ENCODE results near the gene MXRA7. TPM values are rescaled to one million over a fixed set of nuclear protein-coding genes. Genes with fewer than 3 reads are reported as not detected.
"Not testable (repeated sequence)": the region's sequence is repeated elsewhere in the genome, so short reads cannot be mapped to it uniquely, and the experiment has no call there.

The MXRA7 gene
- total and polyA plus RNA-seq, 2 donors (not counting 1 experiment from before 2014, with no cell fraction given): 5.5 to 16.1 TPM

- H3K4me2 ChIP-seq (replicated peaks; ENCODE audit: low read depth, low read length, poor library complexity, severe bottlenecking): no peak overlapping the region
- ChIA-PET POLR2A (no interaction called here), CTCF (interaction anchor here (1.0 to 7.4 kb wide), 14 partner anchors 11 to 190 kb away, joined by 3 to 56 read pairs (median 4); partner anchors contain the start of genes JMJD6 and METTL23)
- WGBS (ENCODE audit: insufficient coverage): 98% methylated on average over 6 of the region's 7 CpGs
- H3K9ac ChIP-seq (ENCODE audit: low read length): no peak overlapping the region
- H3K79me2 ChIP-seq (ENCODE audit: control insufficient read depth, insufficient read depth, low read length): peaks cover 16% of the 10 kb centered on the region
- no peak overlapping the region for H3K27ac ChIP-seq (ENCODE audit: low read length in 2 of 2)
- no peak overlapping the region for H3K4me3 Mint-ChIP-seq
- peaks cover 12% of the 10 kb centered on the region for H4K20me1 ChIP-seq (ENCODE audit: control insufficient read depth, insufficient read depth, low read length, poor library complexity, severe bottlenecking)
- H3K4me3 ChIP-seq (ENCODE audit: control extremely low read depth in 1 of 5, extremely low read depth in 1 of 5, insufficient read depth in 1 of 5, low read depth in 2 of 5, low read length in 4 of 5): no peak overlapping the region
- H3K4me1 Mint-ChIP-seq: peaks cover 30% of the 10 kb centered on the region
- DNase-seq: peak; percentile 8
- peaks cover 13 to 33% of the 10 kb centered on the region in 2 experiments for H3K36me3 ChIP-seq (replicated peaks in 1 of 2; ENCODE audit: control extremely low read depth in 1 of 2, control insufficient read depth in 1 of 2, extremely low read depth in 1 of 2, insufficient read depth in 2 of 2, low read length in 1 of 2)
- no peak for TF ChIP-seq EZH2 (IDR thresholded peaks at IDR 0.05; ENCODE audit: borderline replicate concordance, insufficient read depth, low read depth, low read length, poor library complexity, severe bottlenecking)
- TF ChIP-seq, protein P1, sequence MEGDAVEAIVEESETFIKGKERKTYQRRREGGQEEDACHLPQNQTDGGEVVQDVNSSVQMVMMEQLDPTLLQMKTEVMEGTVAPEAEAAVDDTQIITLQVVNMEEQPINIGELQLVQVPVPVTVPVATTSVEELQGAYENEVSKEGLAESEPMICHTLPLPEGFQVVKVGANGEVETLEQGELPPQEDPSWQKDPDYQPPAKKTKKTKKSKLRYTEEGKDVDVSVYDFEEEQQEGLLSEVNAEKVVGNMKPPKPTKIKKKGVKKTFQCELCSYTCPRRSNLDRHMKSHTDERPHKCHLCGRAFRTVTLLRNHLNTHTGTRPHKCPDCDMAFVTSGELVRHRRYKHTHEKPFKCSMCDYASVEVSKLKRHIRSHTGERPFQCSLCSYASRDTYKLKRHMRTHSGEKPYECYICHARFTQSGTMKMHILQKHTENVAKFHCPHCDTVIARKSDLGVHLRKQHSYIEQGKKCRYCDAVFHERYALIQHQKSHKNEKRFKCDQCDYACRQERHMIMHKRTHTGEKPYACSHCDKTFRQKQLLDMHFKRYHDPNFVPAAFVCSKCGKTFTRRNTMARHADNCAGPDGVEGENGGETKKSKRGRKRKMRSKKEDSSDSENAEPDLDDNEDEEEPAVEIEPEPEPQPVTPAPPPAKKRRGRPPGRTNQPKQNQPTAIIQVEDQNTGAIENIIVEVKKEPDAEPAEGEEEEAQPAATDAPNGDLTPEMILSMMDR (IDR thresholded peaks at IDR 0.05): no peak
- H3K27ac Mint-ChIP-seq: no peak overlapping the region
- H3K27me3 Mint-ChIP-seq: no peaks in the 10 kb centered on the region
- ATAC-seq (ENCODE audit: low read depth): no peak
- intact Hi-C loops (cut with micrococcal nuclease): loop anchor here (2.0 to 5.0 kb wide), 2 partner anchors 156 to 191 kb away; no protein-coding TSS in a partner anchor
- no peaks in the 10 kb centered on the region for H3K9me3 ChIP-seq (ENCODE audit: control extremely low read depth in 1 of 3, control insufficient read depth in 2 of 3, insufficient read depth in 1 of 3, low read length in 2 of 3)
- H2AFZ ChIP-seq (ENCODE audit: insufficient read depth, low read depth, low read length, poor library complexity, severe bottlenecking): no peak overlapping the region
- no peaks in the 10 kb centered on the region for H3K9me3 Mint-ChIP-seq (ENCODE audit: insufficient read depth)
- no peaks in the 10 kb centered on the region for H3K27me3 ChIP-seq (replicated peaks in 1 of 4; ENCODE audit: control extremely low read depth in 1 of 4, control insufficient read depth in 3 of 4, insufficient read depth in 4 of 4, low read length in 3 of 4)
- peaks cover 27 to 36% of the 10 kb centered on the region in 2 donors for H3K4me1 ChIP-seq (ENCODE audit: control insufficient read depth in 2 of 2, insufficient read depth in 2 of 2, low read length in 2 of 2)
These were observed 3.0 kb upstream of the MXRA7 start for GRCh38 chr17:76713765-76714164.

- not testable (repeated sequence) for H3K4me2 ChIP-seq (replicated peaks; ENCODE audit: low read depth, low read length, poor library complexity, severe bottlenecking); H3K9me3 Mint-ChIP-seq (ENCODE audit: insufficient read depth); DNase-seq; H3K27me3 Mint-ChIP-seq; H3K27ac ChIP-seq (ENCODE audit: low read length in 2 of 2); H2AFZ ChIP-seq (ENCODE audit: insufficient read depth, low read depth, low read length, poor library complexity, severe bottlenecking); ATAC-seq (ENCODE audit: low read depth); H3K27me3 ChIP-seq (replicated peaks in 1 of 4; ENCODE audit: control extremely low read depth in 1 of 4, control insufficient read depth in 3 of 4, insufficient read depth in 4 of 4, low read length in 3 of 4); H3K9me3 ChIP-seq (ENCODE audit: control extremely low read depth in 1 of 3, control insufficient read depth in 2 of 3, insufficient read depth in 1 of 3, low read length in 2 of 3); H3K4me3 ChIP-seq (ENCODE audit: control extremely low read depth in 1 of 5, extremely low read depth in 1 of 5, insufficient read depth in 1 of 5, low read depth in 2 of 5, low read length in 4 of 5); H3K9ac ChIP-seq (ENCODE audit: low read length); H3K27ac Mint-ChIP-seq; H3K4me3 Mint-ChIP-seq
- 96% methylated on average over 4 of the region's 7 CpGs for WGBS (ENCODE audit: insufficient coverage)
- POLR2A ChIA-PET: interaction anchor here (0.6 kb wide), 1 partner anchor 24 kb away, joined by 9 read pairs; no protein-coding TSS in a partner anchor
- peaks cover 30% of the 10 kb centered on the region for H3K4me1 Mint-ChIP-seq
- Histone ChIP-seq H3K36me3 (replicated peaks in 1 of 2; ENCODE audit: control extremely low read depth in 1 of 2, control insufficient read depth in 1 of 2, extremely low read depth in 1 of 2, insufficient read depth in 2 of 2, low read length in 1 of 2) (peaks cover 6 to 24% of the 10 kb centered on the region in 2 experiments), H3K79me2 (ENCODE audit: control insufficient read depth, insufficient read depth, low read length) (peaks cover 16% of the 10 kb centered on the region), H3K4me1 (ENCODE audit: control insufficient read depth in 2 of 2, insufficient read depth in 2 of 2, low read length in 2 of 2) (peaks cover 27 to 36% of the 10 kb centered on the region in 2 donors), H4K20me1 (ENCODE audit: control insufficient read depth, insufficient read depth, low read length, poor library complexity, severe bottlenecking) (peaks cover 12% of the 10 kb centered on the region)
- CTCF ChIA-PET: interaction anchor here (0.6 to 7.4 kb wide), 7 partner anchors 8 to 220 kb away, joined by 3 to 56 read pairs (median 5); partner anchors contain the start of genes JMJD6 and METTL23
- intact Hi-C loops (cut with micrococcal nuclease): loop anchor here (5.0 kb wide), 1 partner anchor 155 kb away; no protein-coding TSS in a partner anchor
These were observed 1.6 kb upstream of the MXRA7 start for GRCh38 chr17:76712321-76712720.

GRCh38 chr17:76709951-76710862 is 558 bp downstream of the MXRA7 start:
- CTCF ChIA-PET: interaction anchor here (0.9 to 7.4 kb wide), 2 partner anchors 152 to 187 kb away, joined by 3 to 40 read pairs; no protein-coding TSS in a partner anchor
- H3K9me3 ChIP-seq (ENCODE audit: control extremely low read depth in 1 of 3, control insufficient read depth in 2 of 3, insufficient read depth in 1 of 3, low read length in 2 of 3); POLR2A ChIA-PET; H3K9me3 Mint-ChIP-seq (ENCODE audit: insufficient read depth); H3K27ac ChIP-seq (ENCODE audit: low read length in 2 of 2); H3K27me3 Mint-ChIP-seq; H3K27ac Mint-ChIP-seq; H3K27me3 ChIP-seq (replicated peaks in 1 of 4; ENCODE audit: control extremely low read depth in 1 of 4, control insufficient read depth in 3 of 4, insufficient read depth in 4 of 4, low read length in 3 of 4); H3K36me3 ChIP-seq (replicated peaks in 1 of 2; ENCODE audit: control extremely low read depth in 1 of 2, control insufficient read depth in 1 of 2, extremely low read depth in 1 of 2, insufficient read depth in 2 of 2, low read length in 1 of 2): not testable (repeated sequence)
- ATAC-seq (ENCODE audit: low read depth) (peak; percentile 23), DNase-seq (peak; percentile 43)
- Histone ChIP-seq H3K9ac (ENCODE audit: low read length) (peak overlapping the region; percentile 55), H4K20me1 (ENCODE audit: control insufficient read depth, insufficient read depth, low read length, poor library complexity, severe bottlenecking) (peaks cover 12% of the 10 kb centered on the region), H2AFZ (ENCODE audit: insufficient read depth, low read depth, low read length, poor library complexity, severe bottlenecking) (peak overlapping the region; percentile 81), H3K4me2 (replicated peaks; ENCODE audit: low read depth, low read length, poor library complexity, severe bottlenecking) (peak overlapping the region; percentile 85), H3K4me3 (ENCODE audit: control extremely low read depth in 1 of 5, extremely low read depth in 1 of 5, insufficient read depth in 1 of 5, low read depth in 2 of 5, low read length in 4 of 5) (peak overlapping the region in 3 of 5 experiments; percentile 52 to 56 (median 54)), H3K79me2 (ENCODE audit: control insufficient read depth, insufficient read depth, low read length) (peaks cover 21% of the 10 kb centered on the region), H3K4me1 (ENCODE audit: control insufficient read depth in 2 of 2, insufficient read depth in 2 of 2, low read length in 2 of 2) (peaks cover 17 to 22% of the 10 kb centered on the region in 2 donors)
- WGBS (ENCODE audit: insufficient coverage): 8% methylated on average over 26 of the region's 79 CpGs
- Mint-ChIP-seq H3K4me3 (peak overlapping the region; percentile 81), H3K4me1 (peaks cover 18% of the 10 kb centered on the region)
- intact Hi-C loops (cut with micrococcal nuclease): loop anchor here (2.0 to 5.0 kb wide), 3 partner anchors 17 to 153 kb away; partner anchors contain the start of genes JMJD6 and METTL23

All from B cell (primary cell).